Stomach (tissue), 4 donors: ENCODE measurements around the gene GJD4.

Source experiments
- EP300 ChIP-seq: sonication (generic); formaldehyde crosslinking; IDR thresholded peaks from one replicate; pipeline ENCODE4 v1.6.1; 2017; ENCODE audit warnings: antibody characterized with exemption
- POLR2A ChIP-seq, 4 donors: fragments of 450-650 bp; IDR thresholded peaks; one replicate each; pipeline ENCODE4 v1.6.1; 2016; ENCODE audit warnings: antibody characterized with exemption in 4 of 4, control low read depth in 2 of 4, mild to moderate bottlenecking in 1 of 4, moderate library complexity in 1 of 4
- TF ChIP-seq, protein P1 (sequence below), 7 experiments: fragments of 450-650 bp in 4 of 7; fragments of 200-600 bp in 3 of 7; sonication (generic) in 3 of 7; IDR thresholded peaks; one replicate each; pipeline ENCODE4 v1.5.1; 2016 to 2019; ENCODE audit warnings: antibody characterized with exemption in 7 of 7, control low read depth in 2 of 7, mild to moderate bottlenecking in 1 of 7

DNA sequence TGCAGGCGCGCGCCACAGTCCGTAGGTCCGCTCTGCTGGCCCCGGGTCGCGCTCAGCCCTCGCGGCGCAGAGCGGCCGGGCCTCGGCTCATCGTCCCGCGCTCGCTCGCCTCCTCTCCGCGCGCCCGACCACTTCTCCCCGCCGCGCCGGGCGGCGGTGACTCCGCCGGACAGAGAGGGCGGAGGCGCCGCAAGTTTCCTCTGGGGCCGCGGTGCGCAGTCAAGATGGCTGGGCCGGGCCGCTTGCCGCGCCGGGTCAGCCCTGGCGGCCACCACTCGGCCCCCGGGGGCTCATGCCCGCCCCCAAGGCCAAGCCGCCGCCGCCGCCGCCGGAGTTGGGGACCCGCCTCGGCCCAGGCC is 36.5 kb downstream of the GJD4 start:
- TF ChIP-seq, protein P1, sequence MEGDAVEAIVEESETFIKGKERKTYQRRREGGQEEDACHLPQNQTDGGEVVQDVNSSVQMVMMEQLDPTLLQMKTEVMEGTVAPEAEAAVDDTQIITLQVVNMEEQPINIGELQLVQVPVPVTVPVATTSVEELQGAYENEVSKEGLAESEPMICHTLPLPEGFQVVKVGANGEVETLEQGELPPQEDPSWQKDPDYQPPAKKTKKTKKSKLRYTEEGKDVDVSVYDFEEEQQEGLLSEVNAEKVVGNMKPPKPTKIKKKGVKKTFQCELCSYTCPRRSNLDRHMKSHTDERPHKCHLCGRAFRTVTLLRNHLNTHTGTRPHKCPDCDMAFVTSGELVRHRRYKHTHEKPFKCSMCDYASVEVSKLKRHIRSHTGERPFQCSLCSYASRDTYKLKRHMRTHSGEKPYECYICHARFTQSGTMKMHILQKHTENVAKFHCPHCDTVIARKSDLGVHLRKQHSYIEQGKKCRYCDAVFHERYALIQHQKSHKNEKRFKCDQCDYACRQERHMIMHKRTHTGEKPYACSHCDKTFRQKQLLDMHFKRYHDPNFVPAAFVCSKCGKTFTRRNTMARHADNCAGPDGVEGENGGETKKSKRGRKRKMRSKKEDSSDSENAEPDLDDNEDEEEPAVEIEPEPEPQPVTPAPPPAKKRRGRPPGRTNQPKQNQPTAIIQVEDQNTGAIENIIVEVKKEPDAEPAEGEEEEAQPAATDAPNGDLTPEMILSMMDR (IDR thresholded peaks at IDR 0.05): no peak
- no peak for TF ChIP-seq EP300
- no peak for TF ChIP-seq POLR2A (IDR thresholded peaks at IDR 0.05)
